ENCODE measurements around the gene SLC25A43. TPM values are rescaled to one million over a fixed set of nuclear protein-coding genes. Genes with fewer than 3 reads are reported as not detected.

The SLC25A43 gene
- total RNA-seq, 4 donors from 2014 or later = 2.6 to 19.2 (median 9.9) TPM

DNA sequence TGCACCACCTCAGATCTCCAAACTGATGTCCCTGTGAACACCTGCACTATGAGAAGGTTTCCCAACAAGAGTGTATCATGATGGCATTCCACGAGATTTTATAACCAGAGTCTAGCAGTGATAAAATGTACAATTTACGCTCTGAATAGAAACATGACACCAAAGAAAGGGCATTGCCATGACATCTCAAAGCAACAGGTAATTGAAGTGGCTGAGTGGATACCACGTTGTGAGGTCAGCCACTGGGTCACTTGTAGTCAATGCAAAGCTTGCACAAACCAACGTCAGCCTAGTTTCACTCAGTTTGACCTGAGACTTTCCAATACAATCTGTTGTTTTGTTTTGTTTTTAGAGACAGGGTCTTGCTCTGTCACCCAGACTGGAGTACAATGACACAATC is 54.1 kb downstream of the SLC25A43 start:
- H3K4me3 ChIP-seq (replicated peaks in 1 of 3) = no peak overlapping the region
- no peaks in the 10 kb centered on the region for H3K4me1 ChIP-seq
- H3K36me3 ChIP-seq = no peaks in the 10 kb centered on the region
- no peaks in the 10 kb centered on the region for H3K9me3 ChIP-seq
- no peak overlapping the region for H3K27ac ChIP-seq
- no peaks in the 10 kb centered on the region for H3K27me3 ChIP-seq
- WGBS, 2 donors = 53 to 80% methylated on average over 4 of the region's 4 CpGs
- TF ChIP-seq CTCF (IDR thresholded peaks at IDR 0.05) (no peak), POLR2A (IDR thresholded peaks at IDR 0.05) (no peak)
- intact Hi-C loops (cut with DNase I) = no loop called here
- no peak for DNase-seq

DNA sequence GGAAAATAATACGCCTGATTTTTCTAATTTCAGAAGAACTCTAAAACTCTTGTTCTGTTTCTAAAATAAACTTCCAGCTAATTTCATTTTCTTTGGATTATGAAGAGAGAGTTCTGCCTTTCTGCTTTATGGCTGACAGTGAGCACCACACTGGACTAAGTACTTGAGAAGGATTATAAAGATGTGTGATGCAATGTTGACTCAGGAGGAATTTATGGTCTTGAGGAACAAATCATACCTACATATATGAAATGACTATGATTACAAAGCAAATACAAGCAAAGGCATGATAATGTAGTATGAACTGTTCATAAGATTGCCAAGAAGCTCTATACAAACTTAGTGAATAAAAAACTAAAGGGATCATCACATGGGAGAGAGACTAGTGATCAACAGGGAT is 56.1 kb downstream of the SLC25A43 start:
- 97 to 100% methylated on average over 1 of the region's 1 CpG for WGBS, 2 donors
- Histone ChIP-seq H3K27me3 (no peaks in the 10 kb centered on the region), H3K27ac (no peak overlapping the region), H3K9me3 (no peaks in the 10 kb centered on the region), H3K36me3 (no peaks in the 10 kb centered on the region), H3K4me1 (no peaks in the 10 kb centered on the region), H3K4me3 (replicated peaks in 1 of 3) (no peak overlapping the region)
- no peak for DNase-seq
- TF ChIP-seq CTCF (IDR thresholded peaks at IDR 0.05) = no peak
- no peak for TF ChIP-seq POLR2A (IDR thresholded peaks at IDR 0.05)
- intact Hi-C loops (cut with DNase I) = no loop called here

GRCh38 chrX:119459181-119459580 is 60.0 kb downstream of the SLC25A43 start:
- DNase-seq = no peak
- no peaks in the 10 kb centered on the region for H3K36me3 ChIP-seq
- intact Hi-C loops (cut with DNase I) = no loop called here
- no peak overlapping the region for H3K4me3 ChIP-seq (replicated peaks in 1 of 3)
- 83 to 97% methylated on average over 1 to 3 of the region's 4 CpGs for WGBS, 2 donors
- H3K4me1 ChIP-seq = no peaks in the 10 kb centered on the region
- H3K9me3 ChIP-seq = no peaks in the 10 kb centered on the region
- H3K27me3 ChIP-seq = no peaks in the 10 kb centered on the region
- TF ChIP-seq CTCF (IDR thresholded peaks at IDR 0.05) = no peak
- TF ChIP-seq POLR2A (IDR thresholded peaks at IDR 0.05) = no peak
- H3K27ac ChIP-seq = no peak overlapping the region

- DNase-seq = no peak
Observed at GRCh38 chrX:119465555-119465954, 66.4 kb downstream of the SLC25A43 start.

GRCh38 chrX:119466970-119467369 is 67.8 kb downstream of the SLC25A43 start:
- 51 to 63% methylated on average over 2 to 3 of the region's 3 CpGs for WGBS, 2 donors
- H3K36me3 ChIP-seq = peaks cover 0 to 15% of the 10 kb centered on the region in 2 donors
- H3K27ac ChIP-seq = no peak overlapping the region
- H3K27me3 ChIP-seq = no peaks in the 10 kb centered on the region
- no peak for TF ChIP-seq POLR2A (IDR thresholded peaks at IDR 0.05)
- TF ChIP-seq CTCF (IDR thresholded peaks at IDR 0.05) = no peak
- intact Hi-C loops (cut with DNase I) = no loop called here
- peaks cover 0 to 5% of the 10 kb centered on the region in 2 donors for H3K4me1 ChIP-seq
- no peak overlapping the region for H3K4me3 ChIP-seq (replicated peaks in 1 of 3)
- H3K9me3 ChIP-seq = no peaks in the 10 kb centered on the region
- DNase-seq = no peak

More at GRCh38 chrX:119465555-119465954, 66.4 kb downstream of the SLC25A43 start:
- TF ChIP-seq POLR2A (IDR thresholded peaks at IDR 0.05) (no peak), CTCF (IDR thresholded peaks at IDR 0.05) (no peak)
- Histone ChIP-seq H3K4me3 (replicated peaks in 1 of 3) (no peak overlapping the region), H3K27me3 (no peaks in the 10 kb centered on the region), H3K4me1 (peaks cover 0 to 5% of the 10 kb centered on the region in 2 donors), H3K27ac (no peak overlapping the region), H3K9me3 (no peaks in the 10 kb centered on the region), H3K36me3 (peaks cover 0 to 6% of the 10 kb centered on the region in 2 donors)
- intact Hi-C loops (cut with DNase I) = no loop called here
- WGBS, 2 donors = 93 to 98% methylated on average over 3 of the region's 3 CpGs

Data from thyroid gland (tissue), 4 donors.